GM13976 (cell line): ENCODE measurements around the gene CLEC4E.
"Not testable (repeated sequence)": the region's sequence is repeated elsewhere in the genome, so short reads cannot be mapped to it uniquely, and the experiment has no call there.

Experiments used
- DNase-seq: peaks from one replicate; pipeline ENCODE4 v3.0.0; 2012; ENCODE audit warnings: low spot score
- CTCF ChIP-seq: IDR thresholded peaks from 2 replicates; pipeline ENCODE4 v1.5.1; 2012; ENCODE audit warnings: borderline replicate concordance, mild to moderate bottlenecking; ENCODE audit not compliant: insufficient read depth; ENCODE audit errors: extremely low read depth, missing control alignments, control extremely low read depth
- in situ Hi-C: fragments of 300-500 bp; cut with MboI; formaldehyde crosslinking; loops from one replicate; pipeline ENCODE4 v1.12.0; 2022; ENCODE audit warnings: low sequenced_read_pairs, mixed read lengths, inconsistent platforms; ENCODE audit not compliant: unreplicated experiment

Gene CLEC4E

DNA sequence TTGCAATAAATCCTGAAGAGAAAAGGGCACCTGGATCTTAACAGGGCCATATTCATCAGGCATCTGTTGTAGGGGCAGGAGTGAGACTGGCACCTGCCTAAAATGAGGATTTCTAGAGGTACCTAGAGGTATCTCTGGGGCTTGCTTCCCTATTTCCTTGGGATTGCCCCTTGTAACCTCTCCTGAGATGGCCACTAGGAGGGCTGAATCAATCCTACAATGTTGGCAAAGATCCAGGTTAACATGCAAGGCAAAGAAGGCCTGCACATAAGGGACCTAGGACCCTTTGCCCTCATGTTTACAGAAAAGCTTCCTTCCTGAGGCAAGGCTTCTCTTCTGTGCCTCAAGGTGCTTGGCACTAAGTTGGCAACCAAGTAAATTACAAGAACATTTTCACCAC, 25.8 kb upstream of the CLEC4E start:
- TF ChIP-seq CTCF, result no peak
- DNase-seq, result no peak
- in situ Hi-C loops, result no loop called here

DNA sequence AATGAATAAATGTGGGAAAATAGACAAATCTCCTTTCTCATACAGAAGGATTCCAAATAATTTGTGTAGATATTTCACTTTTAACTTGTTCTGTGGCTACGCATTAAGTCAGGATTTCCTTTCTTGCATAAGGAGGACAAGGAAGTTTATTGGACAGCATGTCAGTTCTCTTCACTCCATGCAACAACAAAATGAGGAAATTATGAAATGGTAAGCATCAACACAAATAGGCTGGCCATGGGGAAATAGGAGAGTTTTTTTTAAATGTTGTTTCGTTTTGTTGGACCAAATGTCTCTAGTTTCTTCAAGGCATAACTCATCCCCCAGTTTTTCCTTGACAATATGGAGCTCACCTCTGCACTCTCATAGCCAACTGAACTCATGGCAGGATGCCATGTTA, 25.3 kb upstream of the CLEC4E start:
- in situ Hi-C loops, DNase-seq: not testable (repeated sequence)

DNA sequence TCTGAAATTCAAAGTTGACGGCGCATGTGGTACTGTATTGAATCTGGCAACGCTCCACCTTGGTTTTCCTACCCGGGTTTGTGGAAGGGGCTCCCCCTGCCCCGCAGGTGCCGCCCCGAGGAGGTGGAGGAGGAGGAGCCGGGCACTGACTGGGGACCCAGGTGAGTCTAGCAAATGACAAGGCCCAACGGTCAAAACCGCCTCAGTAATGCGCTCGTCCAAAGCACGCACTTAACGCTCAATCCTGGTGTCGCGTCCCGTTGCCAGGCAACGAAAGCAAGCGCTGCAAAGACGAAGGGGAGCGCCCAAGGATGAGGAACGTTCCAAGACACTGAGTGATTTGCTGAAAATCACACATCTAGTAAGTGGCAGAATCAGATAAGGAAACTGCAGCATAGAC, 24.0 kb upstream of the CLEC4E start:
- DNase-seq, result no peak
- no peak for TF ChIP-seq CTCF
- in situ Hi-C loops, result no loop called here

DNA sequence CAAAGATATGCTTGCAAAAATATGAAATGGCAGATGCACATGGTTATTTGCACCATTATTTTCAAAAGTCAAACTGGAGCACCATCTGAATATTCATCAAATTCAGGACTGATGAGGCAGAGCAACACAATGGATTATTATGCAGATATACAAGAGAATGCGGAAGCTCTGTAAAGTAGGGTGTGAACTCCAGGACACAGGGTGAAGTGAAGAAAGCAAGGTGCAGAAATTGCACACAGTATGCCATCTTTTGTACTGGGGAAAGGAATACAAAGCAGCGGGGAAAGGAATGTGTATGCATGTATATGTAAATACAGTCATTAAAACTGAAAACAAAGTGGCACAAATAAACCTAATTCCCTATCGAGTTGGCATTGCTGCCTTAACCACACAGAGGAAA, 22.7 kb upstream of the CLEC4E start:
- in situ Hi-C loops, result no loop called here
- TF ChIP-seq CTCF, result no peak
- DNase-seq, result no peak

DNA sequence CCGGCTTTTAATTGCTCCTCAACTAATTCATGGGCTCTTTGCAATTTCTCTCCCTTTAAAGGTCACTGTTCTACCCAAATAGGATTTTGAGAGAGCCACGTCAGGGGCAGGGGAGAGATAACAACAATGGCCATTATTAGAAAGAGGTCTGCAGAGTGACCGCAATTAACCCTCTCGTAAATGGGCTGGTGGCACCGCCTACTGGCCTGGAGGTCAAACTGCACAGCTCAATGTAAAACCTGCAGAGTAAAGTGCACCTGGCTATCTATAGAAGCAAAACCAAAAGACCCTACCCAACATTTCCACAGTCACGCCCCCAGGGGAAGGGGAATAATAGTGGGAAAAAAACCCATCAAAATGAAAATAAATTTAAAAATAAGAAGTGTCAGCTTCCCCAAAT, 21.6 kb upstream of the CLEC4E start:
- no peak for TF ChIP-seq CTCF
- DNase-seq, result no peak
- in situ Hi-C loops, result no loop called here

GRCh38 chr12:8561011-8561410, 20.3 kb upstream of the CLEC4E start:
- in situ Hi-C loops, result no loop called here
- DNase-seq, result no peak

DNA sequence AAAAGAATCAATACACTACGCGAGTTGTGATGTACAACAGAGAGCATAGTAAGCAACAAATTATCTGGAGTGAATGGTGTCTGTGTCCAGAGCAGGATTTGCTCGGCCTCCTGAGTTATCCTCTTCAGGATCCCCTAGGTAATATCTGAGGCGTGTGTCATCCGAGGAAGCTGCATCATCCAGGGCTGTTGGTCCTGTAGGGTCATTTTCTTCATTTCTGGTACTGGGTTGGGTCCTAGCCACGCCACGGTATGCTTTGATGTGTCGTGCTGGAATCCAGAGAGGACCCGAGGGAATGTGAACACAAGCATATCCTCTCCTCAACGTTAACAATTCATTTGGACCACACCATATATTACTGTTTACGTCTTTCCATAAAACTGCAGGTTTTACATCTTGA, 19.0 kb upstream of the CLEC4E start:
- no peak for TF ChIP-seq CTCF
- DNase-seq, result no peak
- in situ Hi-C loops, result no loop called here

More at GRCh38 chr12:8561011-8561410, 20.3 kb upstream of the CLEC4E start:
- no peak for TF ChIP-seq CTCF
